ENCODE data around the gene NOL3. TPM values are rescaled to one million over a fixed set of nuclear protein-coding genes. Genes with fewer than 3 reads are reported as not detected.

Gene NOL3
- total RNA-seq, 1 experiment from 2014 or later = 8.5 TPM

GRCh38 chr16:67173808-67174705 lies 3.7 kb downstream of the NOL3 start (continued):
- TF ChIP-seq ZMAT4 (CRISPR knock-in tag; IDR thresholded peaks at IDR 0.05) = no peak
- TF ChIP-seq, protein P1, sequence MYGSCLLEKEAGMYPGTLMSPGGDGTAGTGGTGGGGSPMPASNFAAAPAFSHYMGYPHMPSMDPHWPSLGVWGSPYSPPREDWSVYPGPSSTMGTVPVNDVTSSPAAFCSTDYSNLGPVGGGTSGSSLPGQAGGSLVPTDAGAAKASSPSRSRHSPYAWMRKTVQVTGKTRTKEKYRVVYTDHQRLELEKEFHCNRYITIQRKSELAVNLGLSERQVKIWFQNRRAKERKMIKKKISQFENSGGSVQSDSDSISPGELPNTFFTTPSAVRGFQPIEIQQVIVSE (CRISPR knock-in tag; IDR thresholded peaks at IDR 0.05; ENCODE audit: borderline replicate concordance) = no peak
- TF ChIP-seq AR (CRISPR knock-in tag; IDR thresholded peaks at IDR 0.05) = no peak
- TF ChIP-seq MXD4 (CRISPR knock-in tag; IDR thresholded peaks at IDR 0.05; ENCODE audit: borderline replicate concordance) = no peak
- TF ChIP-seq, protein P2, sequence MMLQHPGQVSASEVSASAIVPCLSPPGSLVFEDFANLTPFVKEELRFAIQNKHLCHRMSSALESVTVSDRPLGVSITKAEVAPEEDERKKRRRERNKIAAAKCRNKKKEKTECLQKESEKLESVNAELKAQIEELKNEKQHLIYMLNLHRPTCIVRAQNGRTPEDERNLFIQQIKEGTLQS (CRISPR knock-in tag; conservative IDR thresholded peaks at IDR 0.05) = no peak
- peak; percentile 86 for TF ChIP-seq HMGXB4 (CRISPR knock-in tag; IDR thresholded peaks at IDR 0.05)
- TF ChIP-seq ELF4 (CRISPR knock-in tag; IDR thresholded peaks at IDR 0.05; ENCODE audit: low read depth) = 0 out of 2 replicates have a peak, but pooled peaks have one; percentile 68
- TF ChIP-seq ZNF138 (CRISPR knock-in tag; conservative IDR thresholded peaks at IDR 0.05) = 0 out of 2 replicates have a peak, but pooled peaks have one; percentile 29
- 0 out of 2 replicates have a peak, but pooled peaks have one; percentile 36 for TF ChIP-seq MLX (CRISPR knock-in tag; IDR thresholded peaks at IDR 0.05)
- no peak for TF ChIP-seq RORB (CRISPR knock-in tag; IDR thresholded peaks at IDR 0.05)
- TF ChIP-seq FOXP1 (CRISPR knock-in tag; IDR thresholded peaks at IDR 0.05; ENCODE audit: borderline replicate concordance) = peak; percentile 77
- TF ChIP-seq IRF1 (CRISPR knock-in tag; IDR thresholded peaks at IDR 0.05) = no peak
- TF ChIP-seq ZNF423 (CRISPR knock-in tag; IDR thresholded peaks at IDR 0.05) = no peak
- no peak for TF ChIP-seq ZNF317 (CRISPR knock-in tag; IDR thresholded peaks at IDR 0.05; ENCODE audit: borderline replicate concordance, low read depth)
- no peak for TF ChIP-seq ERG (CRISPR knock-in tag; IDR thresholded peaks at IDR 0.05)
- peak; percentile 74 for TF ChIP-seq SP1 (CRISPR knock-in tag; conservative IDR thresholded peaks at IDR 0.05)
- TF ChIP-seq ARID4B (CRISPR knock-in tag; IDR thresholded peaks at IDR 0.05; ENCODE audit: borderline replicate concordance) = peak; percentile 77; the same call in 1 of the 2 replicates
- TF ChIP-seq, protein P3, sequence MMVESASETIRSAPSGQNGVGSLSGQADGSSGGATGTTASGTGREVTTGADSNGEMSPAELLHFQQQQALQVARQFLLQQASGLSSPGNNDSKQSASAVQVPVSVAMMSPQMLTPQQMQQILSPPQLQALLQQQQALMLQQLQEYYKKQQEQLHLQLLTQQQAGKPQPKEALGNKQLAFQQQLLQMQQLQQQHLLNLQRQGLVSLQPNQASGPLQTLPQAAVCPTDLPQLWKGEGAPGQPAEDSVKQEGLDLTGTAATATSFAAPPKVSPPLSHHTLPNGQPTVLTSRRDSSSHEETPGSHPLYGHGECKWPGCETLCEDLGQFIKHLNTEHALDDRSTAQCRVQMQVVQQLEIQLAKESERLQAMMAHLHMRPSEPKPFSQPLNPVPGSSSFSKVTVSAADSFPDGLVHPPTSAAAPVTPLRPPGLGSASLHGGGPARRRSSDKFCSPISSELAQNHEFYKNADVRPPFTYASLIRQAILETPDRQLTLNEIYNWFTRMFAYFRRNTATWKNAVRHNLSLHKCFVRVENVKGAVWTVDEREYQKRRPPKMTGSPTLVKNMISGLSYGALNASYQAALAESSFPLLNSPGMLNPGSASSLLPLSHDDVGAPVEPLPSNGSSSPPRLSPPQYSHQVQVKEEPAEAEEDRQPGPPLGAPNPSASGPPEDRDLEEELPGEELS (CRISPR knock-in tag; IDR thresholded peaks at IDR 0.05) = peak; percentile 64
